Upper lobe of right lung (tissue), 1 donor: Measurements from ENCODE around the gene SLMAP. TPM values are rescaled to one million over a fixed set of nuclear protein-coding genes. Genes with fewer than 3 reads are reported as not detected.
A peak's percentile ranks its signal among the peaks of the same experiment; 100 is the strongest.

Experiments used
- ATAC-seq: fragments of 200-7000 bp; cut with Tn5 transposase; one replicate; pipeline ENCODE4 v1.9.1; 2020; ENCODE audit warnings: mild to moderate bottlenecking, moderate library complexity
- DNase-seq: peaks from one replicate; pipeline ENCODE4 v3.0.0-alpha.2; 2020
- H3K27ac ChIP-seq: fragments of 200-600 bp; one replicate; pipeline ENCODE4 v1.8.0; 2022
- H3K27me3 ChIP-seq: fragments of 200-600 bp; one replicate; pipeline ENCODE4 v1.8.0; 2022; ENCODE audit warnings: mild to moderate bottlenecking
- H3K36me3 ChIP-seq: fragments of 200-600 bp; one replicate; pipeline ENCODE4 v1.8.0; 2022
- H3K4me1 ChIP-seq: fragments of 200-600 bp; one replicate; pipeline ENCODE4 v1.8.0; 2022
- H3K4me3 ChIP-seq: fragments of 200-600 bp; one replicate; pipeline ENCODE4 v1.8.0; 2022; ENCODE audit warnings: mild to moderate bottlenecking
- H3K9me3 ChIP-seq: fragments of 200-600 bp; one replicate; pipeline ENCODE4 v1.8.0; 2022
- intact Hi-C: fragments of 100-400 bp; cut with DNase I; formaldehyde crosslinking; loops from one replicate; pipeline ENCODE4 v1.11.0; 2022
- total RNA-seq: library from RNA; stranded (reverse); fragmentation: NEBNext Ultra II Directional; extraction: Animal tissue kit (Norgen Biotek cat#: 25700); gene quantifications from one replicate; pipeline ENCODE4 v1.2.1, GENCODE V29; 2021
- TF ChIP-seq, protein P1 (sequence below): fragments of 200-600 bp; IDR thresholded peaks from one replicate; pipeline ENCODE4 v1.8.0; 2022; ENCODE audit warnings: antibody characterized with exemption
- donor health status: DM: no; HTN: yes; CAD: no; lungs with severe emphysema.

SLMAP gene
- total RNA-seq, 1 donor from 2014 or later = 65.2 TPM

- H3K4me3 ChIP-seq = no peak overlapping the region
- TF ChIP-seq, protein P1, sequence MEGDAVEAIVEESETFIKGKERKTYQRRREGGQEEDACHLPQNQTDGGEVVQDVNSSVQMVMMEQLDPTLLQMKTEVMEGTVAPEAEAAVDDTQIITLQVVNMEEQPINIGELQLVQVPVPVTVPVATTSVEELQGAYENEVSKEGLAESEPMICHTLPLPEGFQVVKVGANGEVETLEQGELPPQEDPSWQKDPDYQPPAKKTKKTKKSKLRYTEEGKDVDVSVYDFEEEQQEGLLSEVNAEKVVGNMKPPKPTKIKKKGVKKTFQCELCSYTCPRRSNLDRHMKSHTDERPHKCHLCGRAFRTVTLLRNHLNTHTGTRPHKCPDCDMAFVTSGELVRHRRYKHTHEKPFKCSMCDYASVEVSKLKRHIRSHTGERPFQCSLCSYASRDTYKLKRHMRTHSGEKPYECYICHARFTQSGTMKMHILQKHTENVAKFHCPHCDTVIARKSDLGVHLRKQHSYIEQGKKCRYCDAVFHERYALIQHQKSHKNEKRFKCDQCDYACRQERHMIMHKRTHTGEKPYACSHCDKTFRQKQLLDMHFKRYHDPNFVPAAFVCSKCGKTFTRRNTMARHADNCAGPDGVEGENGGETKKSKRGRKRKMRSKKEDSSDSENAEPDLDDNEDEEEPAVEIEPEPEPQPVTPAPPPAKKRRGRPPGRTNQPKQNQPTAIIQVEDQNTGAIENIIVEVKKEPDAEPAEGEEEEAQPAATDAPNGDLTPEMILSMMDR = no peak
- H3K4me1 ChIP-seq = peaks cover 24% of the 10 kb centered on the region
- intact Hi-C loops = no loop called here
- H3K9me3 ChIP-seq = no peaks in the 10 kb centered on the region
- no peak for DNase-seq
- ATAC-seq = peak; percentile 61
- peak overlapping the region; percentile 30 for H3K27ac ChIP-seq
- no peaks in the 10 kb centered on the region for H3K36me3 ChIP-seq
- no peaks in the 10 kb centered on the region for H3K27me3 ChIP-seq
Observed at GRCh38 chr3:57958642-57959422, 202.7 kb downstream of the SLMAP start.

GRCh38 chr3:57959423-57960173 is 203.5 kb downstream of the SLMAP start:
- DNase-seq (no peak), ATAC-seq (peak; percentile 57)
- intact Hi-C loops = no loop called here
- H3K4me1 ChIP-seq = peaks cover 24% of the 10 kb centered on the region
- TF ChIP-seq, protein P1 = no peak
- no peaks in the 10 kb centered on the region for H3K36me3 ChIP-seq
- no peak overlapping the region for H3K4me3 ChIP-seq
- no peaks in the 10 kb centered on the region for H3K9me3 ChIP-seq
- peak overlapping the region; percentile 27 for H3K27ac ChIP-seq
- H3K27me3 ChIP-seq = no peaks in the 10 kb centered on the region

DNA sequence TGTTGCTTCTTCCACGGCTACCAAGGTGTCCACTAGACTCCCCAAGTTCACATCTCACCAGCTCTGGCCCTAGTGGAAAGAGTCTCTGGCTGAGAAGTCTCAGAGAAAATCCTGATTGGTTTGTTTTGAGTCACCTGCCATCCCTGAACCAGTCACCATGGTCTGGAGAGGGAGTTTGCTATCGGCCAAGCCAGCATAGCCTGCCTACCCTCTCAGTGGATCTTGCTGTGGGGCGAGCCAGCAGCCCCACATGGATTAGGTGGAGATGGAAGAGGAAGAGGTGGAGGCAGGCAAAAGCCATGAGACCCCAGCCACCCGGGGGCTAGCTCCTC is 204.0 kb downstream of the SLMAP start:
- H3K27ac ChIP-seq = no peak overlapping the region
- no peak overlapping the region for H3K4me3 ChIP-seq
- no peaks in the 10 kb centered on the region for H3K9me3 ChIP-seq
- intact Hi-C loops = no loop called here
- H3K4me1 ChIP-seq = peaks cover 24% of the 10 kb centered on the region
- H3K36me3 ChIP-seq = no peaks in the 10 kb centered on the region
- DNase-seq (no peak), ATAC-seq (no peak)
- H3K27me3 ChIP-seq = no peaks in the 10 kb centered on the region
- TF ChIP-seq, protein P1 = no peak

DNA sequence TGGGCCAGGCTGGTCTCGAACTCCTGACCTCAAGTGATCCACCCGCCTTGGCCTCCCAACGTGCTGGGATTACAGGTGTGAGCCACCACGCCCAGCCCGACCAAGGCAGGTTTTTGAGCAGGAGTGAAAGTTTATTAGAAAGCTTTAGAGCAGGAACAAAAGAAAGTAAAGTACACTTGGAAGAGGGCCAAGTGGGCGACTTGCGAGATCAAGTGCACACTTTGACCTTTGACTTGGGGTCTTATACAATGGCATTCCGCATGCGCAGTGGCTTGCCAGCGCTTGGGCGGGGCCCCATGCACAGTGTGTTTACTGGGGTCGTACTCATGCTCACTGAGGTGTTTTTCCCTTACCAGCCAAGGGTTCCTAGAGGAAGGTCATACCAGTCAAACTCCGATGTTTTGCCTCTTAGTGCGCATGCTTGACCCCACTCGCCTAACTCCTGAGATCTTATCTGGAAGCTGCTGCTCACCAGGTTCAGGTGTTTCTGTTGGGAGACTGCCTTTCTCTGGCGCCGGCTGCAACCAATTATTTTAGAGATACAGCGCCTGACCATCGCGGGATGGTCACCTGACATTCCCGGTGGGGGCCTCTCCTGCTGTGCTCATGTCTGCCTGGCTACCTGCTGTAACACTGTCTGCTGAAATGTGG is 205.2 kb downstream of the SLMAP start:
- no peaks in the 10 kb centered on the region for H3K36me3 ChIP-seq
- H3K9me3 ChIP-seq = no peaks in the 10 kb centered on the region
- H3K4me1 ChIP-seq = peaks cover 21% of the 10 kb centered on the region
- ATAC-seq (no peak), DNase-seq (no peak)
- H3K27me3 ChIP-seq = no peaks in the 10 kb centered on the region
- no peak overlapping the region for H3K4me3 ChIP-seq
- H3K27ac ChIP-seq = no peak overlapping the region
- intact Hi-C loops = no loop called here
- TF ChIP-seq, protein P1 = no peak

DNA sequence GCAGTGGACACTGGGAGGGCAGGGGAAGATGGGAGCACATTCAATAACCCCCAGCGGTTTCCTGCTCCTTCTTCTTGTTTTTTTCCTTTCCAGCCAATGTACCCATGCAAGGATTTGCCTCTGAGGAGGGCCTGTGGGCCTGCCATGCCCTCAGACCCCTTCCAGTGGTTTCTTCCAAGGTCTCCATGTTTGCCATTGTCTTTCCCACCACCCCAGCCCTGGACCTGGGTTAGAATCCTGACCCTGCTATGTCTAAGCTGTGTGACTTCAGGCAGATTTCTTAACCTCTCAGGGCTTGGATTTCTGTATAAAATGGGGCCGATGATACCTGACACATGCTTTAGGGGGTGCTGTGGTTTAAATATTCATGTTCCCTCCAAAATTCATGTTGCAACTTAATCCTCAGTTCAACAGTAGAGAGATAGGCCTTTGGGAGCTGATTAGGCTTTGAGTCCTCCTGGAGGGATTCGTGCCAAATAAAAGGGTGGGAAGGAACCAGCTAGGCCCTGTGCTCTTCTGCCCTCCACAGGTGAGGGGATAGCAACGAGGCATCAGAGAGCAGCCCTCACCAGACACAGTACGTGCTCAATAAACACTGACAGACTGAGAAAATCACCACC is 205.8 kb downstream of the SLMAP start:
- intact Hi-C loops = no loop called here
- Histone ChIP-seq H3K4me1 (peaks cover 15% of the 10 kb centered on the region), H3K27ac (no peak overlapping the region), H3K27me3 (no peaks in the 10 kb centered on the region), H3K9me3 (no peaks in the 10 kb centered on the region), H3K4me3 (no peak overlapping the region), H3K36me3 (no peaks in the 10 kb centered on the region)
- DNase-seq = no peak
- ATAC-seq = no peak
- TF ChIP-seq, protein P1 = peak; percentile 29
